NCI-H1694 treated with DMSO at 0.1 percent for 48 hours (cell line): ENCODE measurements around the gene THADA.

Experiments
- DNase-seq: peaks from one replicate; lab custom pipeline; 2025; lab: John Stamatoyannopoulos, UW

Gene THADA

DNA sequence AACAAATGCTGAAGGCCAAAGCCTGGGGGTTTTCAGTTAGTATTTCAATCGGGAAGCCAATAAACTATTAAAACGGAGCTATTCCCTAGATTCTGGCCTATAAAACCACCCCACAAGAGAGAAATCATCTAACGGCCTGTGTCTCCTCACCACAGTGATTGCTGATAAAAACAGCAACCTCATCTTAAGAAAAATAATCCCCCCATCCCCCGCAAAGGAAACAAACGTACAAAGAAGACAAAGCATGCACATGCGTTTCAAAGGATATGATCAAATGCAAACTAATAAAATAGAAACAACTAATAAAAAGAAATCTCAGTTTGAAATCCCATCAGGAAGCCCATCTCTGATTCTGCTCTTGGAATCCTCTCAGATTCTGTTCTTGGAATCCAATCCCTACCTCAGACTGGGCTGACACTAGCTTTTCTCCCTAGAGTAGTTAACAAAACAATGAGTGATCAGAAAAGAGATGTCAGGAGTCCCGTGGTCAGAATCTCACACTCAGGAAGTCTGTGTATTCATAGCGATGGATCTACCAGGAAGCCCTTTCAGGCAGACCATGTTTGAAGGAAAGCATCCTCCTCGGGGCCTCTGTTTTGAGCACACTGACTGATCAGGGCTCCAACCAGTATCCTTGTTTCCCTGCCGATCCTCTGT lies 150.7 kb downstream of the THADA start:
- no peak for DNase-seq

- DNase-seq, result no peak
Measured at GRCh38 chr2:43443282-43443681, 152.6 kb downstream of the THADA start.

DNA sequence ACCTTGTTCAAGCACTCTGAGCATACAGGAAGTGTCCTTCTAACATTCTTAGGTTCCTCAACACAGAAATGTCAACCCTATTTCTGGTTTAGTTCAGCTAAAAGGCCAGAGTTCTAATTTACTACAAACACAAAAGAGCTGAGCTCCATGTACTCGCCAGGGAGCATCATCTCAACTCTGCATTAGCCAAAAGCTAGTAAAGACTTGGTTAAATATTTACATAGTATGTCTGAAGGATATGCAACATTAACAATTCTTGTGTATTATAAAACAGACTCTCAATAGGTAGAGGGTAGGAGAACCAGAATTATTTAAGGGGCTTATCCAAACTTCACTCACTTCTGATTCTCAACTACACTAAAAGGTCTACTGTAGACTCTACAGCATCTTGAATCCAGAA lies 154.6 kb downstream of the THADA start:
- DNase-seq, result no peak

DNA sequence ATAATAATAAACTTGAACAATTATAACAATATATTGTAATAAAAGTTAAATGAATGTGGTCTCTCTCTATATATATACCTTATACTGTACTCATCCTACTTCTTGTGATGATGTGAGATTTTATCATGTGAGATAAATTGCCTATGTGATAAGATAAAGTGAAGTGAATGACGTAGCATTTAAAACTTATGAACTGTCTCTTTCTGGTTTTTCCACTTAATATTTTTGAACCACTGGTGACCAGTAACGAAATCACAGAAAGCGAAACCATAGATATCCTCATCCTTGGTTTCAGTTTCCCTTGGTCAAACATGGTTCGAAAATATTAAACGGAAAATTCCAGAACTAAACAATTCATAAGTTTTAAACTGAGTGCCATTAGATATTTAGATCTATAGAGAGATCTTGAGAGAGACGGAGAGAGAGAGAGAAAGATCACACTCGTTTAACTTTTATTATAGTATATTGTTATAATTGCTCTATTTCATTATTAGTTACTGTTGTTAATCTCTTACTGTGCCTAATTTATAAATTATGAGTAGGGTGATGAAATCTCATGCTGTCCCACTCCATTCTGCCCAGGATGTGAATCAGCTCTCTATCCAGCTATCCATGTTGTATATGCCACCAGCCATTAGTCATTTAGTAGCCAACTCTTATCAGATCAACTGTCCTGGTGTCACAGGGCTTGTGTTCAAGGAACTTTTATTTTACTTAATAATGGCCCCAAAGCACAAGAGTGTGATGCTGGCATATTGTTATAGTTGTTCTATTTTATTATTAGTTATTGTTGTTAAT lies 156.8 kb downstream of the THADA start:
- DNase-seq, result no peak

DNA sequence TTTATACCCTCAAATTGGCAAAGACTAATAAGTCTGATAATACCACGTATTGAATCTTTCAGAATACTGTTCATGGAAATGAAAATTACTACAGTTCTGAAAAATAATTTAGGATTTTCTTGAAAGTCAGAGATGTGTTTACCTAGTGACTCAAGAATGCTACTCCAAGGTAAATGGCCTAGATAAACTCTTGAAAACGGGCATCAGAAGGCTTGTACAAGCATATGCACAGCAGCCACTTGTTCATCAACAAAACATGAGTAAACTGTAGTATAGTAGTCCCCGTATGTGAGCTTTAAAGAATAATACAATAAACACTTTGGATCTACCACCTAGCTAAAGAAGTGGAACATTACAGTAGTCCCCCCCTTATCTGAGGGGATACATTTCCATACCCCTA lies 157.5 kb downstream of the THADA start:
- no peak for DNase-seq

DNA sequence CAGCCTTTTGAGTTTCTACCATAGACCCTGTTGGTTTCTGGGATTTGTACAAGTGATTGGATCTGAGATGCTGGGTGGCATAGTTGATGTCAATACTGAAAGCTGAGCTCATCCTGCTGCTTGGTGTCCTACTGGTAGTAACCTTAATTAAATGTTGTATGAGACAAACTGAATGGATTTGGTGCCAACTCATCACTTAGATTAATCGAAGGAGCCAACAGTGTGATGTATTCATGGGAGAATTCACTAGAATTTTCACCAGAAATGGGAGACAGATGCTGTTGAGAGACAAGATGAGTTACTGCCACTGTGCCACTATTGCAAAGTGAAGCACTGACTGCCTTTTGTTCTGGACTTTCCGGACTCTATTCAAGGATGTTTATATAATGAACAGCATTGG lies 158.5 kb downstream of the THADA start:
- DNase-seq, result no peak

- DNase-seq, result no peak
Measured at GRCh38 chr2:43436431-43436830, 159.4 kb downstream of the THADA start.

DNA sequence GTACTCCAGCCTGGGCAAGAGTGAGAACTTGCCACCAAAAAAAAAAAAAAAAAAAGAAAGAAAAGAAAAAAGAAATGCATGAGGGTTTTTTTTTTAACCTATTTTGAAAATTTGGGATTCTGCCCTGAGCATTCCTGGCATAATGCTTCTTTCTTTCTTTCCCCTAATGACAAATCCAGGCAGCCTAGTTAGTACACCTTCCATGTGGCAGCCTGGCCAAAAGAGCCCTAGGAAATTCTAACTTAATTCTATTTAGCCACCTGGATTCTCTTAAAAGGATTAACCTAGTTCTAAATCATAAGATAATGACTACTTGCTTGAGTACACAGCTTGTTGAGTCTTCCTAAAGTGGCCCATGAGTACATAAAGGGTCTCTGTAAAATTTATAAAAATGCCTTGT lies 160.1 kb downstream of the THADA start:
- DNase-seq, result no peak

DNA sequence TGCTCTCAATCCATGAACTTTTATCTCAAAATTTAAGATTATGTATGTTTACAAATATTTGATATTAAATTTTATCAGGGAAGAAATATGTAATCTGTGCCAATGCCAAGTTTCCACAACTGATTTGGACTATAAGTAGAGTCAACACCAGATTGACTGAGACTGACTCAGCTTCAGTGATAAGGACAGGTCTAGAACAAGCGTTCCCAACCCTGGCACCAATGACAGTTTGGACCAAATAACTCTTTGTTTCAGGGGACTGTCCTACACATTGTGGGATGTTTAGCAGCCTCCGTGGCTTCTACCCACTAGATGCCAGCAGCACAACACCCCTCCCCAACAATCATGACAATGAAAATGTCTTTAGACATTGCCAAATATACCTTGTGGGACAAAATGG lies 165.3 kb downstream of the THADA start:
- no peak for DNase-seq

DNA sequence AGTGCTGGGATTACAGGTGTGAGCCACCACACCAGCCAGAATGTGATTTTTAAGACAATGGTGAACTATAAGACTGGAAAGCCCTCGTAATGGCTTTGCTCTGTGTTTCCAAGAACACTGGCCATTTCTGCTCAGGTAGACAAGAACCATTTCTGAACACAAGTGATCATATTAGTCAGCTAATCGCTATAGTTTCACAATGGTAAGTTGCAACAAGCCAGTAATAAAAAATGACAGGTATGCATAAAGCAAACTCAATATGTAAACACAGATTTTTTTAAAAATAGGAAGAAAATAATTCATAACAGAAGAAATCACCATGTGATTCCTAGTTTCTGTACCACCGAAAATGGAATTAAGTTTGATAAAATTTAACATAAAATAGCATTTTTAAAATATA lies 166.5 kb downstream of the THADA start:
- no peak for DNase-seq

DNA sequence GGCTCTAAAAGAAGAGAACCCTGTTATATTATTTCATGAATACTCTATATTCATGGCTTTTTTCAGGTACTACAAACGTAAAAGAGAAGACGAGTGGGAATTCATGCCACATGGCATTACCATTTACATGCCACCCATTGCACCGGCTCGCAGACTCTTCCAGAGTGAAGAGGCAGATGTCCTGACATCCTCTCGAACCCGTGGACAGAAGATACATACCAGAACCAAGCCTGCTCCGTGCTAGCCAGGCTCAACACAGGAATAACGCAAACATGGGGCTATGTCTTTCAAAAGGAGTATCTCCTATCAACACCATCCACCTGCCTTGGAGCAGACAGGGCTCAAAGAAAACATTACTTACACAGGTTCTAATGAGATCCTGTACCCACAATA lies 168.8 kb downstream of the THADA start:
- DNase-seq, result no peak

- no peak for DNase-seq
Measured at GRCh38 chr2:43426305-43427031, 169.4 kb downstream of the THADA start.

GRCh38 chr2:43425659-43426058 lies 170.2 kb downstream of the THADA start:
- no peak for DNase-seq

- DNase-seq, result no peak
Measured at GRCh38 chr2:43424262-43425207, 171.3 kb downstream of the THADA start.

GRCh38 chr2:43423941-43424261 lies 171.9 kb downstream of the THADA start:
- no peak for DNase-seq

DNA sequence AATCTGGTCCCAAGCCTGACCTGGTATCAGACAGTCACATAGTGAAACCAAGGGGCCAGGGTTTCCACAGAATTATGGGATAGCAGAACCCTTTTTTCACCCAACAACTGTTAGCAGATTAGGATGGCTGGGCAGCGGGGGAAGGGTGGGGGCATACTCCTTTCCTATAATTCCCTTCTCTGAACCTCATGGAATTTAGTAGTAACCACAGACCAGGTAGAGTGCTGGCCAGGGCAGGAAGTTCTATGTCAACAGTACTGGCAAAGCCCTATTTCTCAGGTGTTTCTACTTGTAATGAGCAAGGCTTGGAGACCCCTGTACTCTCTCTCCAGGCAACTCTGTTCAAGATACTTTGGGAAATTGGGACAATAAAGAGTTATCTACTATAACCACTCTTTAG lies 174.6 kb downstream of the THADA start:
- no peak for DNase-seq

GRCh38 chr2:43420389-43420801 lies 175.4 kb downstream of the THADA start:
- no peak for DNase-seq

- DNase-seq, result no peak
Measured at GRCh38 chr2:43419876-43420275, 176.0 kb downstream of the THADA start.

- no peak for DNase-seq
Measured at GRCh38 chr2:43419243-43419642, 176.6 kb downstream of the THADA start.

GRCh38 chr2:43418680-43419079 lies 177.2 kb downstream of the THADA start:
- DNase-seq, result no peak

DNA sequence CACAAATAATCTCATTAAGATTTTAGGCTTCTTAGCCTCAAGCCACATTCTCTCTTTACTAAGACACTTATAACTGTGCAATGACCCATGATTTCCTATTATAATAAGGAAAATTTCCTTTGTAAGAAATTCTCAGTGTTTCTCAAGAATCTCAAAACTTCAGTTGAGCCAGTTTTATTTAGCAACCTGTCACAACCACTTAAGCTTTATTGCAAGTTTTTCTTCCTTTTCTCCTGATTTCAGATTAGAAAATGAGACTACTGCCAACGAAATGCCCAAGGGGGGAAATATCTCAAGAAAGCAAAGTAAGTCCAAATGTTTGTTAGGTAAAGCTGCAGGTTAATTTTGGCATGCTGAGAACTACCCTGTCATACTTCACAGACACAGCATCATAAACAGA lies 178.5 kb downstream of the THADA start:
- DNase-seq, result no peak

GRCh38 chr2:43415592-43415991 lies 180.2 kb downstream of the THADA start:
- DNase-seq, result no peak
